Glutamatergic neuron (in vitro differentiated cells): ENCODE results near the gene ST3GAL4. TPM values are rescaled to one million over a fixed set of nuclear protein-coding genes. Genes with fewer than 3 reads are reported as not detected.

Source experiments
- DNase-seq: peaks from one replicate; pipeline ENCODE4 v3.0.0; 2022
- H3K27ac Mint-ChIP-seq: one replicate; pipeline ENCODE4 v1.8.0; 2020; ENCODE audit warnings: mild to moderate bottlenecking, mixed read lengths, inconsistent platforms; ENCODE audit not compliant: unreplicated experiment
- H3K27me3 Mint-ChIP-seq: one replicate; pipeline ENCODE4 v1.8.0; 2020; ENCODE audit warnings: mild to moderate bottlenecking, moderate library complexity, mixed read lengths, inconsistent platforms; ENCODE audit not compliant: unreplicated experiment
- H3K36me3 Mint-ChIP-seq: one replicate; pipeline ENCODE4 v1.8.0; 2020; ENCODE audit warnings: mild to moderate bottlenecking, mixed read lengths, inconsistent platforms; ENCODE audit not compliant: unreplicated experiment
- H3K4me1 Mint-ChIP-seq: one replicate; pipeline ENCODE4 v1.8.0; 2020; ENCODE audit warnings: mild to moderate bottlenecking, low read depth, mixed read lengths, inconsistent platforms; ENCODE audit not compliant: unreplicated experiment
- H3K4me3 Mint-ChIP-seq: one replicate; pipeline ENCODE4 v1.8.0; 2020; ENCODE audit warnings: mild to moderate bottlenecking, mixed read lengths, inconsistent platforms; ENCODE audit not compliant: unreplicated experiment
- H3K9me3 Mint-ChIP-seq: one replicate; pipeline ENCODE4 v1.8.0; 2020; ENCODE audit warnings: mild to moderate bottlenecking, moderate library complexity, mixed read lengths, inconsistent platforms; ENCODE audit not compliant: unreplicated experiment
- total RNA-seq: library from RNA; stranded (reverse); fragmentation: NEBNext Ultra II Directional; extraction: Animal tissue kit (Norgen Biotek cat#: 25700); gene quantifications from one replicate; pipeline ENCODE4 v1.2.1, GENCODE V29; 2021; ENCODE audit not compliant: unreplicated experiment
- TF ChIP-seq, protein P1 (sequence below): fragments of 200-600 bp; sonication (generic); IDR thresholded peaks from one replicate; pipeline ENCODE4 v1.5.0; 2021; ENCODE audit not compliant: partially characterized antibody, unreplicated experiment

ST3GAL4 gene
- total RNA-seq, 1 donor from 2014 or later = 10.4 TPM

DNA sequence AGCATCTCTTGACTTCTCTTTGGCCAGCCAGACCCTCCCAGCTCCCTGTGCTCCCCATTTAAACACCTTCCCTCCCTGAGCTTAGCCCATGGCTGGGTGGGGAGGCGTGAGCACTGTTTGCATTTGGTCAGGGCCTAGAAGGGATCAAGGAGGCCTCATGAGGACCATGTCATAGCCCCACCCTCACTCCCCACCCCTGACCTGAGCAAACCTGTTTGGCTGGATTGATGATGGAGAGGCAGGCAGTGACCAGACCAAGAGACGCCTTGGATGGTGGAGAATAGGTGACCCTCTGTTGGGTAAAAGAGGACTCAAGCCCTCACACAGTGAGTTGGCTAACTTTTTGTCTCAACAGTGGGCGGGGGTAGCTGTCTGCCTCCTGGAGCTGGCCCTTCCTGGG lies 49.9 kb downstream of the ST3GAL4 start:
- H3K4me3 Mint-ChIP-seq = no peak overlapping the region
- peaks cover 16% of the 10 kb centered on the region for H3K4me1 Mint-ChIP-seq
- H3K36me3 Mint-ChIP-seq = no peaks in the 10 kb centered on the region
- no peak for DNase-seq
- H3K9me3 Mint-ChIP-seq = peaks cover 3% of the 10 kb centered on the region
- H3K27me3 Mint-ChIP-seq = peaks cover 8% of the 10 kb centered on the region
- no peak overlapping the region for H3K27ac Mint-ChIP-seq
- TF ChIP-seq, protein P1, sequence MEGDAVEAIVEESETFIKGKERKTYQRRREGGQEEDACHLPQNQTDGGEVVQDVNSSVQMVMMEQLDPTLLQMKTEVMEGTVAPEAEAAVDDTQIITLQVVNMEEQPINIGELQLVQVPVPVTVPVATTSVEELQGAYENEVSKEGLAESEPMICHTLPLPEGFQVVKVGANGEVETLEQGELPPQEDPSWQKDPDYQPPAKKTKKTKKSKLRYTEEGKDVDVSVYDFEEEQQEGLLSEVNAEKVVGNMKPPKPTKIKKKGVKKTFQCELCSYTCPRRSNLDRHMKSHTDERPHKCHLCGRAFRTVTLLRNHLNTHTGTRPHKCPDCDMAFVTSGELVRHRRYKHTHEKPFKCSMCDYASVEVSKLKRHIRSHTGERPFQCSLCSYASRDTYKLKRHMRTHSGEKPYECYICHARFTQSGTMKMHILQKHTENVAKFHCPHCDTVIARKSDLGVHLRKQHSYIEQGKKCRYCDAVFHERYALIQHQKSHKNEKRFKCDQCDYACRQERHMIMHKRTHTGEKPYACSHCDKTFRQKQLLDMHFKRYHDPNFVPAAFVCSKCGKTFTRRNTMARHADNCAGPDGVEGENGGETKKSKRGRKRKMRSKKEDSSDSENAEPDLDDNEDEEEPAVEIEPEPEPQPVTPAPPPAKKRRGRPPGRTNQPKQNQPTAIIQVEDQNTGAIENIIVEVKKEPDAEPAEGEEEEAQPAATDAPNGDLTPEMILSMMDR = no peak

DNA sequence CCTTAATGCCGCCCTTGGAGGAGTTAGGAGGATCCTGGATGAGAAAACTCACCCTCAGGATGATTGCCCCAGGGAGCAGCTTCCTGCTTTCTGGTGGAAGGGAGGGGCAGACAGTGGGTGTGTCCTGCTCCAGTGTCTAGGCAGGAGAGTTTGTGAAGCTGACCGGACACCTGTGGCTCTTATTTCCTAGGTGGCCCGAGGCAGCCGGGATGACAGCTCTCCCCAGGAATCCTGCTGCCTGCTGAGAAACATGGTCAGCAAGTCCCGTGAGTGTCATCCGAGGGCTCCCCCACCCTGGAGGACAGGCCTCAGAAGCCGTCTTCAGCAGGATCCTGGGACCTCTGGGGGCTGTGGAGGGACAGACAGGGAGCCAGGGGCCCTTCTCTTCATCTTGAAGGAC lies 50.4 kb downstream of the ST3GAL4 start:
- H3K27me3 Mint-ChIP-seq = peaks cover 7% of the 10 kb centered on the region
- H3K36me3 Mint-ChIP-seq = no peaks in the 10 kb centered on the region
- H3K4me1 Mint-ChIP-seq = peaks cover 20% of the 10 kb centered on the region
- H3K4me3 Mint-ChIP-seq = no peak overlapping the region
- no peak for DNase-seq
- H3K27ac Mint-ChIP-seq = no peak overlapping the region
- TF ChIP-seq, protein P1 = no peak
- H3K9me3 Mint-ChIP-seq = peaks cover 3% of the 10 kb centered on the region

DNA sequence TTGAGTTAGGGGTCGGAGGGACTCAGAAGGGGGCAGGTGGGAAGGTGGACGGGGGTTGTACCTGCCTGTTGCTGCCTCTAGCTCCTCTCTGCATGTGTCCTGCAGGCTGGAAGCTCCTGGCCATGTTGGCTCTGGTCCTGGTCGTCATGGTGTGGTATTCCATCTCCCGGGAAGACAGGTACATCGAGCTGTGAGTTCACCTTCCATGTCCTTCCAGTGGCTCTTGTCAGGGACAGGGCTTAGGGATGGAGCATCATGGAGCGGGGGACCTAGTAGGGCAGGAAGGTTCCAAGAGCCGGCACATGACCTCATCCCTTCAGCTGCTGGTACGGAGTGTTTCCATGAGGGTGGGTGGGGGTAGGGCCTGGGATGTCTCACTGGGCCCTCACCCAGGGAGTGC lies 50.9 kb downstream of the ST3GAL4 start:
- Mint-ChIP-seq H3K4me3 (no peak overlapping the region), H3K4me1 (peaks cover 20% of the 10 kb centered on the region), H3K27me3 (peaks cover 7% of the 10 kb centered on the region), H3K27ac (no peak overlapping the region), H3K9me3 (peaks cover 3% of the 10 kb centered on the region), H3K36me3 (no peaks in the 10 kb centered on the region)
- TF ChIP-seq, protein P1 = no peak
- DNase-seq = no peak

DNA sequence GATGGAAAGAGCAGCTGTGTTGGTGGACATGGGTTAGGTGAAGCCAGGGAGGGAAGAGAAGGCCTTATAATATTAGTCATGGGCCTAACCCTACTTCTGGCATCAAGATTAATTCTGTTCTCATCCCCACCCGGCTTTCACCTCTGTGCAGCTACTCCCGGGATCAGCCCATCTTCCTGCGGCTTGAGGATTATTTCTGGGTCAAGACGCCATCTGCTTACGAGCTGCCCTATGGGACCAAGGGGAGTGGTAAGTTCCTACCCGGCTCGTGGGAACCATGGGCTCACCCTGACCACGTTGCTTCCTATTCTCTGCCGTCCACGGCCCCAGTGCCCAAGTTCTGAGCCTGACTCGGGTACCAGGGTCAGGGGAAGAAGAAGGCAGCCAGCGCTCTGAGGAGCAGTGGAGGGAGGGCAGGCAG lies 51.6 kb downstream of the ST3GAL4 start:
- H3K4me1 Mint-ChIP-seq = peaks cover 20% of the 10 kb centered on the region
- no peak overlapping the region for H3K4me3 Mint-ChIP-seq
- H3K27ac Mint-ChIP-seq = no peak overlapping the region
- H3K27me3 Mint-ChIP-seq = peaks cover 7% of the 10 kb centered on the region
- peaks cover 3% of the 10 kb centered on the region for H3K9me3 Mint-ChIP-seq
- TF ChIP-seq, protein P1 = no peak
- H3K36me3 Mint-ChIP-seq = no peaks in the 10 kb centered on the region
- no peak for DNase-seq

DNA sequence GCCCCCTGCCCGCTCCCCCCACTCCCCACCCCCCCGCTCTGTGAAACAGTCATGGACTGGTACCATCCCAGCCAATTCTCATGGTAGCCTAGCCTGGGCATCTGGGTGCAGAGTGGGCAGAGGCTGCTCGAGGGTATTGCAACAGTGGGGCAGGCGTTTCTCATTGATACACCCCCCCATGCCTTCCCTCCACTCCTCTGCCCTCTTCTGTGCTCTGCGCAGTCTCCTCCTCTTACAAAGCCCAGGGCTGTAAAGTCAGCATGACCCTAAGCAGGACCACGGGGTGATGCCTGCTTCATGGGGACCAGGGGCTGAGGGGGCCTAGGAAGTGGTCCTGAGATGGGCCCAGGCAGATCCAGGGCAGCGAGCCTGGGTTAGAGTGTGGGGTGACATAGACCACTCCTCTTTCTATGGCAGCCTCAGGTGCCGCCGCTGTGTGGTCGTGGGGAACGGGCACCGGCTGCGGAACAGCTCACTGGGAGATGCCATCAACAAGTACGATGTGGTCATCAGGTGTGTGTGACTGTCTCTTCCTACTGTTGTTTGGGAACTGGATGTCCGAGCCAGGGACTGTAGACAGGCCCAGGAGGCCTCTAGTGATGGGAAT lies 52.3 kb downstream of the ST3GAL4 start:
- no peak overlapping the region for H3K4me3 Mint-ChIP-seq
- H3K27ac Mint-ChIP-seq = no peak overlapping the region
- H3K9me3 Mint-ChIP-seq = peaks cover 3% of the 10 kb centered on the region
- peaks cover 7% of the 10 kb centered on the region for H3K27me3 Mint-ChIP-seq
- TF ChIP-seq, protein P1 = no peak
- H3K36me3 Mint-ChIP-seq = no peaks in the 10 kb centered on the region
- peaks cover 20% of the 10 kb centered on the region for H3K4me1 Mint-ChIP-seq
- no peak for DNase-seq
